GM18499 (cell line): ENCODE data around the gene GHSR.

Experiments
- ATAC-seq: cut with Tn5 transposase; IDR thresholded peaks from one replicate; pipeline ENCODE4 v1.9.1; 2021; ENCODE audit warnings: moderate number of reproducible peaks; ENCODE audit not compliant: insufficient read depth, unreplicated experiment

GHSR gene

DNA sequence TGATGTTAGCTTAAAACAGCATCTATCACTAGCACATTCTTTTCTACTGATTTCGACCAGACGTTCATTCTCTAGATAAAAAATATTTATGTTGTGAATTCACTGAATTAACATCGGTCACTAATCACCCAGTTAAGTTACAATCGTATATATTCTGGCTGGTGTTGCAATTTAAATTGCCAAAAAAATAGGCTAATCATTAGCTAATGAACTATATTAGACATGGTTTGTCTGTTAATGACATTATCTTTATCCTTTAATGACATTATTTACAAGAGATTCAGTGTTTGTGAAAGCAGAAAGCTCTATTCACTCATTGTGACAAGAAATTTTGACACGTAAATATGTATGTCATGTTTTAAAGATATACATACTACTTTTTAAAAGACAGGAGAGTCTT, 6.7 kb downstream of the GHSR start:
- ATAC-seq: no peak

DNA sequence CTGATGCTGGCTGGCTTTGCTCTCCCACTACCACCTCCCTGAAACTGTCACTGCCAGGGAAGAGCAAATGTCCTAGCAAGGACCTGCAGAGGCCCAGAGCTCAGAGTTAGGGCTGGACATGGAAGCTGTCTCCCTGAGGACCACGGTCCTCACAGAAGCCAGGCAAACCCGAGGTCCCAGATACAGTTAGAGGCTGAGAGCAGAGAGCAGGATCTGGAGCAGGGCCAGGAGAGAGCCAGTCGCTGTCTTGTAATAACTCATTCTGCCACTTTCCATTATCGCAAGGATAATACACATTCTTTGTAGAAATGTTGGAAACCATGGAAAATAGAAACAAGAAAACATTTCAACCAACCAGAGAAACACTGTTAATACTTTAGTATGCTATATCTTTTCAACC, 10.1 kb downstream of the GHSR start:
- no peak for ATAC-seq

DNA sequence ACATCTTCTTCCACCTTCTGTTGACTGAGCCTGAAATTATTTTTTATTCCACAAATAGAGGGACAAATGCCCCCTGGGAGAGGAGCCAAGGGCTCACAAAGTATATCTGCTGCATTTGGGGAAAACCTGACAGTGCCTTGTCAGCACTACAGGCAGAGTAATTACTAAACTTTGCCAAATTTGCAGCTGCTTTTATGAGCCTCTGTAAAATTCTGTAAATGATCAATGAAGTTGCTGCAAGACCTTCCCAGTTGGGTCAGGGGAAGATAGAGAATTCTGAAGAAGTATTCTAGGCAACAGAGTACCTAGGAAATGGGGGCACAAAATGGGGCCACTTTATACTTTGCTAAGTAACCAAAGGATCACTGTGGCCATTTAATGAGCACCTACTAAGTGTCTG, 10.5 kb downstream of the GHSR start:
- ATAC-seq: no peak

DNA sequence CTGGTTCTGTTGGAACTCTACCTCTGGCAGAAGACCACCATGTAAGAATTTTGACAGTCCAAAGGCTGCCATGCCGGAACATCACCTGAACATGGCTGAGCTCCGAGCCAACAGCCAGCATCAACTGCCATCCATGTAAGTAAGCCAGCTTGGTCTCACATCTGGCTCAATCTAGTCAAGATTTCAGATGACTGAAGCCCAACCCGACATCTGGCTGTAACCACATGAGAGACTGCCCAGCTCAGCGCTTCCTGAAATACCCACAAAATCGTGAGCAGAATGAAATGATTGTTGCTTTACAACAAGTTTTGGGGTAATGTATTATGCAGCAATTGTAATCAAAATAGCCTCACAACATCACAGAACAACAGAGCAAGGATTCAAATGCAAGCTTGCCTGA, 32.9 kb downstream of the GHSR start:
- ATAC-seq: no peak

DNA sequence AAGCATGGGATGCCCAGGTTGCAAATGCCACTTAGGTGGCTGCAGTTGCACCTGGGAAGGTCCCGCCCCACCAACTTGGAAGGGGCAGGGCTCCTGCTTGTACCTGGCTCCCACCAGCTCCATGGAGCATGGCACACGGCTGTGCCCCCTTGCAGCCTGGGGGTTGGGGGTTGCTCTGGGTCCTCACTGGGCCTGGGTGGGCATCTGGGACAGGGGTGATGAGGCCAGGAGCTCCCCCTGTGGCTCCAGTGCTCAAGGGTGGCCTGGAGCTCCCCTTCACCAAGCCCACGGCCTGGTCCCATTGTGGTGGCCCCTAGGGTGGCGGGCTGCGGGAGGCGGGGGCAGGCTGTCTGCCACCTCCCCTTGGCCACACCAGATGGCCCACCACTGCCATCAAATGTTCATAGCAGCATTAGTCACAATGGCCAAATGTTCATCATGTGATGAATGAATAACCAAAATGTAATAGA, 36.7 kb downstream of the GHSR start:
- no peak for ATAC-seq

DNA sequence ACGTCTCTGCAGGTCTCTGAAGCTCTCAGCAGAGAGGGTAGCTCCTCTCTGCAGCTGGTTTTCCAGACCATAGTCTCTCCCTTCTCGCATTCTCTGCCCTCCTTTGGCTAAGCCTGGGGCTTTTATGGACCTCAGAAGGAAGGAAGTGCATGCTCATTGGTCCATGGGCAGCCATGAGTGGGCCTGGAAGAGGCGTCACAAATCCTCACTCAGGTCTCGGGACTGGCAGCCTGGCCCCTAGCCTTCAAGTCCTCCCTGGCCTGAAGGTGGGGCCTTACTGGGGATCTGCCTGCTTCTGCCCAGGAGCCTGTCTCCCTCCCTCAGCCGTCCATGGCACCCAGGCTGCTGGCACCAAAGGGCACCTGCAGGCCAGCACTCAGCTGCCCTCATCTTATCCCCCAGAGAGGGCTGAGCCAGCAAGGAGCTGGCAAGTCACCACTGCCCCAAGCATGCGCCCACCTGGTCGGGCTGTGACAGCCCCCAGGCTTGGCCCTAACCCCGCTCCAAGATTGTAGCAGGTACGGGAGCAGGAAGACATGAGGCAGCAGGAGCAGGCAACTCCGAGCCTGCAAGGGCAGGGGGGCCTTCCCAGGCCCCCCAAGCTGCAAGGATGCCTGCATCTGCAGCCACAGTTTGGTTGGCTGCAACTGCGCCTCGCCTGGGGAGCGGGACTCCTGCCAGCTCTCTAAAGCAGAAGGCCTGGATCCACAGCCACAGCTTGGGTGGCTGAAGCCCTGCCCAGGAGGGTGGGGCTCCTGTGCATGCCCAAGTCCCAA, 37.4 kb downstream of the GHSR start:
- ATAC-seq: no peak

DNA sequence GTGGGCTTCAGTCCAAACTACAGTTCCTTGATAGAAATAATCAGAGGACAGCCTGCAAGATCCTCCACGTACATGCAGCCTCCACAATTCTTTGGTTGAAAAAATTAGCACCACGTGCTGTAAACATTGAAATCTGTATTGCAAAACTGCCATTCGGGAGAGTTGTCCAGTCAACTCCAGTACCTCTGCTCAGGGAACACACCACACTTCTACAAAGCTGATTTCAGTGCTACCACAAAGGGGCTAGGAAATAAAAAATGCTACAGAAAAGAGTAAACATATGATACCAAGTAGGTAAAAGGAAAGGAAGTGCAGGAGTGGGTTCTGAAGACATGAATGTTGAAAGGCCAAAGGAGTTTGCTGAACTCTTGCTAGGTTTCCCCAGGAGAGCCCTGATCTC, 40.4 kb downstream of the GHSR start:
- no peak for ATAC-seq

DNA sequence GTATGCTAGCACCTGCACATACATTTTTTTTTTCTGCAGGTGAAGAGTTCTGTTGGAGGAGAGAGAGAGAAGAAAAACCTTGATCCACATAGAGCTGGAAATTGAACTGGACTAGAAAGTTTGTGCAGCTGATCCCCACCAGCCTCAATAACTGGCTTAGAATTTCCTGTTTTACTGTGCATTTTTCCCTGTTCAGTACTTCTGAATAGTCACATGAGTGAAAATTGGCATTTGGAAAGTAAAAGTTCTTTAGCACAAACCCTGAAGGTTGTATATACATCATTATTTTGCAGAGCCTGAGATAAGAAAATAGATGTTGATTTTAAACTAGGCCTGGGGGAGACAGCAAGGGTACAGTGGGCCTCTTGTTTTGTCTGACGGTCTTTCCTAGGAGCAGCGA, 42.3 kb downstream of the GHSR start:
- no peak for ATAC-seq

DNA sequence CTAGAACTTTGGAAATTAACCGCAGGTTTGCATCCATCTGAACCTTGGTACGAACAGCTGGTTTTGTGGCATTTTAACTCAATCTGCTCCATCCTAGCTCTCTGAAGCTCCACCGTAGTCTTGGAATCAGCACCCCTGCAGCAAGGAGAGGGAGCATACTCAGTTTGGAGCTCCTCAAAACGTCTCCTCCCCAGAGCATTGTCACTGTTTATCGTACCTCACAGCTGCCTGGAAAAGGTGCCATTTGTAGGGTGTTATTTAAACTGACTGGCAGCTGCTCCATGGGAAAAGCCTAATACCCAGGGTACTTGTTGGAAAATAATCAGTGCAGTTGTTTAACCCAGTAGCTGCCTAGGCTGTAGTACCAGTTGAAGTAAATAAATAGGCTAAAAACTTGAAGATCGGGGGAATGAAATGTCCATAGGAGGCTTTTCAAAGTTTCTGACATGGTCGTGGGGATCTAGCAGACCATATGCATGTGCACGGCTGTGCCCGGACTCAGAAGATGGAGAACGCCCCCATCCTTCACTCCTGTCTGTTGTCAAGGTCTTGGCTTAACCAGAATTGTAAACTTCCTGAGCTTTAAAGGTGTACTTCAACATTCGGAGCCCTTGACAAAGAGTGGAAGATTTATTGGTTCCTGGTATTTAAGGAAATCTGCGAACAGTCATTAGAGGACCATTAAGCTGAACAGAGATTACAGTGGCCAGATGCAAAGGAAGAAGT, 43.9 kb downstream of the GHSR start:
- no peak for ATAC-seq

DNA sequence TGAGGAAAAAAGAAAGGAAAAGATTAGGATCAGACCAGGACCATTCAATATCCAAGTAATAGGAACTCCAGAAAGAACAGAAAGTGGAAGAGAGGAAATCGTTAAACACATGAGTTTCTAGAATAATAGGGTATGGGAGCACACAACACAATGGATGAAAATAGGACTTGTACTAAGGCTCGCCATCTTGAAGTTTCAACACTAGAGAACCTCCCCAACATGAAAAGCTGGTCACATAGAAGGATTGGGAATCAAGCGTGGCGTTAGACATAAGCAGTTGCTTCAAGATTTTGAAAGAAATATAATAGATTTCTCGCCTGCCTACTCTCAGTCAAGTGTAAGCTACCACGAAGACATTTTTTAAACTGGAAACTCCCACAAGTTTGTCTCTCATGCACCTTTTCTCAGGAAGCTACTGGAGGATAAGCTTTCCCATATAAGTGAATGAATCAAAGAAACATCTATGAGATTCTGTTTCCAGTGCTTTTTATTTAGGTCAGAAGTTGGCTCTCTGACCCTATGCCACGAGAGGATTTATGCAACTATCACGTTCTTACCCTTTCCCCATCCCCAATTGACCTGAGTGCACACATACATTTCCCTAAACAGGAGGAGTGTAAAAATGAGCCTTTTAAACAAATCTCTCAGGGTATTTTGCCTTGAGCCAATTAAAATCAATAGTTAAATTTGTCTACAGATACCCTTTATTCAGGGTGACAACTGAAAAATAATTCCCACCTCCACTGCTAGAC, 45.2 kb downstream of the GHSR start:
- no peak for ATAC-seq

DNA sequence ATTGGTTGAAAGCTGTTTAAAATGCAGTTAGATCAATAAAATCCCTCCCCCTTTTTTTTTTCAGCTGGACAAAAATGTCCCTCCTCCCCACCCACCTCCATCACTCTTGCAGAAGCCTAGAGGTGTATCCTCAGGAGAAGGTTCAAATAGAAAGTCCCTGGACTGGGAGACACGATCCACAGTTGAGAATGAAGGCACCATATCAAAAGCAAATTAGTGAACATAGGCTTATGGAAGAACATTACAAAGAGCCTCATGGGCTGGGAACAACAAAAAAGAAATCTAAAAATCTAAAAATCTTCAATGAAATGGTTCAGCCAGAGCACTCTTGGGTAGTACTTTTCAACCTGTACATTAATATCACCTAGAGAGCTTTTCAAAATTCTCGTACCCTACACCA, 46.2 kb downstream of the GHSR start:
- ATAC-seq: no peak

DNA sequence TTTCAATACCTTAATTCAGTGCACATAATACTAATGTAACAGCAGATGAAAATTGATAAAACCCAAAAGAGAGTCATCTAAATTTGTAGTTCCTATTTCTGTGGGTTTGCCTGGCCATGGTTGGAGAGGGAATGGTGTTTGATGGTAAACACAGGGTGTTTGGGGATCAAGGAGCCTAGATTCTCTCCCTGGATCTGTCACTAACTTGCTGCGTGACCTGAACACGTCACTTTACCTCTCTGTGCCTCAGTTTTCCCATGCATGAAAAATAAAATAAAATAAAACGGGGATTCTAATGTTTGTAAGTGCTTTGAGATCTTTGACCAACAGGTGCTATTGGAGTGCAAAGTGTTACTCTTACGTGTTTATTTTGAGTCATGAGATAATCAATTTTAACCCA, 49.8 kb downstream of the GHSR start:
- no peak for ATAC-seq

DNA sequence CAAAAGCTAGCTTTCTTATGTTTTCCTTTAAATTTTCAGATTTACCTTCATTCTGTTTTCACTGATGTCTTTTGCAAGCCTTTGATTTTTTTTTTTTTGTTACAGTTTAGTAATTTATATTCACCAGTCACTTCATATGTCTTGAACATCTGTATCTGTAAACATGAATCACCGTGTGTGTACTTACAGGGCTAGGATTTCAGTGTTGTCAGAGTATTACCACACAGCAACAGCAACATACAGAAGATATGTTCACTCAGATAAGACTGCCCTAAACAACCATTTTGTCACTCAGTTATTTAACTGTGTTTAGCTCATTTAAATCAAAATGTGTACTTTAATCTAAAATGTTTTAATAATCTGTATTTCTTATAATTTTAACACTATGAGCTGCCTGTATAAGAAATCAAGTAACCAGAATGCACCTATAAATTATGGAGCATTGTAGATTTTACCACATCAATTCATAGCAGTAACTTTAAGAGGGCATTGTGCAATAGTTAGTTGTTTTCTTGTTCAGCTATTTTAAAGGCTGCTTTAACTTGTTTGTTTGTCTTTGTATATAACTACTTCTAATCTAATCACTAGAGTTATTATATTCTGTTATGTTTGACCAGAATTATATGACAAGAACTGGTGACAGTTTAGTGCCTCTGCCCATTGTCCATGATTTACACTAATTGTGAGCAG, 50.4 kb downstream of the GHSR start:
- no peak for ATAC-seq

DNA sequence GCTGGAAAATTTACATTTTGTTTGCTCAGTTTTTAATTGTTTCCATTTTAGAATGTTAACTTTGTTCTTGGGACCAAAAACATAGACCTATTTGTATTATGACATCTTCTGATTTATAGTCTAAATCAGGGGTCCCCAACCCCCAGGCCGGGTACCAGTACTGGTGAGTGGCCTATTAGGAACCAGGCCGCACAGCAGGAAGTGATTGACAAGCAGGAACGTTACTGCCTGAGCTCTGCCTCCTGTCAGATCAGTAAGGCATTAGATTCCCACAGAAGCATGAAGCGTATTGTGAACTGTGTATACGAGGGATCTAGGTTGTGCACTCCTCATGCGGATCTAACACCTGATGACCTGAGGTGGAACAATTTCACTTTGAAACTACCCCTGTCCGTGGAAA, 51.9 kb downstream of the GHSR start:
- ATAC-seq: no peak

DNA sequence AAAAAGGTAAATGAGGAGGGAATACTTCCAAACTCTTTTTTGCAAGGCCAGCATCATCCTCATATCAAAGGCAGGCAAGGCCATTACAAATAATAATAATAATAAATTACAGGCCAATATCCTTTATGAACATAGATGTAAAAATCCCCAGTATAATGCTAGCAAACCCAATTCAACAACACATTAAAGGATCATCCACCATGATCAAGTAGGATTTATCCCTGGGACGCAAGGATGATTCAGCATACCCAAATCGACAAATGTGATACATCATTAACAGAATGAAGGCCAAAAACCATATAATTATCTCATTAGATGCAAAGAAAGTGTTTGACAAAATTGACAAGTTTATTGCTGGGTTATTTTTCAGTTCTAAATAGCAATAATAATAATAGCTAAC, 53.6 kb downstream of the GHSR start:
- no peak for ATAC-seq
